ENCODE measurements around the gene VTI1B. TPM values are rescaled to one million over a fixed set of nuclear protein-coding genes. Genes with fewer than 3 reads are reported as not detected.

The VTI1B gene
- total and polyA plus RNA-seq, 2 experiments from 2014 or later: 44.7 to 96.1 TPM

- TF ChIP-seq JUNB (IDR thresholded peaks at IDR 0.05; ENCODE audit: unreplicated experiment) (no peak), ETS1 (IDR thresholded peaks at IDR 0.05) (no peak), ZNF114 (CRISPR knock-in tag; IDR thresholded peaks at IDR 0.05) (no peak), CREB1 (CRISPR knock-in tag; IDR thresholded peaks at IDR 0.05; ENCODE audit: low read depth) (no peak), CTCF (conservative IDR thresholded peaks at IDR 0.05; ENCODE audit: low read depth in 2 of 2) (no peak), EZH2 (IDR thresholded peaks at IDR 0.05; ENCODE audit: low read depth, unreplicated experiment) (no peak), NANOG (IDR thresholded peaks at IDR 0.05; ENCODE audit: borderline replicate concordance) (no peak), EZH2phosphoT487 (IDR thresholded peaks at IDR 0.05; ENCODE audit: unreplicated experiment) (no peak), POLR2AphosphoS5 (IDR thresholded peaks at IDR 0.05; ENCODE audit: low read depth) (no peak), ZNF331 (CRISPR knock-in tag; IDR thresholded peaks at IDR 0.05; ENCODE audit: low read depth) (no peak), ZNF462 (CRISPR knock-in tag; IDR thresholded peaks at IDR 0.05) (no peak), REST (IDR thresholded peaks at IDR 0.05; ENCODE audit: unreplicated experiment) (no peak), STAT1 (IDR thresholded peaks at IDR 0.05; ENCODE audit: unreplicated experiment) (no peak)
- no peaks in the 10 kb centered on the region for H3F3A ChIP-seq (replicated peaks; ENCODE audit: low read depth)
- no peak for ATAC-seq
- H3K27ac ChIP-seq (ENCODE audit: low read depth): no peak overlapping the region
- peaks cover 3% of the 10 kb centered on the region; the same call in 1 of the 3 replicates for H3K36me3 Mint-ChIP-seq (ENCODE audit: low read depth)
- H4K20me1 ChIP-seq (replicated peaks; ENCODE audit: insufficient read depth): peaks cover 19% of the 10 kb centered on the region; the same call in 1 of the 2 replicates
- H3K4me3 ChIP-seq: no peak overlapping the region
- no peaks in the 10 kb centered on the region for H3K9me2 ChIP-seq (ENCODE audit: insufficient read depth)
- no peaks in the 10 kb centered on the region for H3K9me3 Mint-ChIP-seq
- no peaks in the 10 kb centered on the region for H3K36me3 ChIP-seq (ENCODE audit: insufficient read depth)
- DNase-seq (ENCODE audit: low spot score): no peak
- H3K27ac Mint-ChIP-seq: no peak overlapping the region
- H3K4me1 ChIP-seq (ENCODE audit: insufficient read depth): peaks cover 5% of the 10 kb centered on the region
- peaks cover 80% of the 10 kb centered on the region for H3K79me2 ChIP-seq (replicated peaks; ENCODE audit: insufficient read depth)
- peaks cover 6% of the 10 kb centered on the region; the same call in 2 of the 3 replicates for H3K4me1 Mint-ChIP-seq
- H3K4me2 ChIP-seq: no peak overlapping the region
- no peaks in the 10 kb centered on the region for H3K27me3 Mint-ChIP-seq (ENCODE audit: insufficient read depth, low read depth, poor library complexity)
- H3K27me3 ChIP-seq (ENCODE audit: insufficient read depth): no peaks in the 10 kb centered on the region
- no peak overlapping the region for H3K4me3 Mint-ChIP-seq
- no peak overlapping the region for H2AFZ ChIP-seq
Measured at GRCh38 chr14:67665868-67666267, 8.6 kb downstream of the VTI1B start.
